Neutrophil (primary cell): ENCODE data around the gene CD300LF.

Source experiments
- H3K27ac ChIP-seq: fragments of 200-600 bp; sonication (generic); 2 replicates; pipeline ENCODE4 v1.5.1; 2016; ENCODE audit warnings: mild to moderate bottlenecking, moderate library complexity
- H3K27me3 ChIP-seq: fragments of 200-600 bp; sonication (generic); 2 replicates; pipeline ENCODE4 v1.6.0; 2016; ENCODE audit warnings: mild to moderate bottlenecking
- H3K36me3 ChIP-seq: fragments of 200-600 bp; sonication (generic); 2 replicates; pipeline ENCODE4 v1.5.1; 2017
- H3K4me1 ChIP-seq, 2 experiments: fragments of 200-600 bp in 1 of 2; sonication (generic) in 1 of 2; 1 replicate in 1 of 2; 2 replicates in 1 of 2; pipeline versions ENCODE4 v1.5.1 to v1.6.1; 2013 to 2016; ENCODE audit warnings: low read depth in 1 of 2, low read length in 1 of 2, mild to moderate bottlenecking in 1 of 2, moderate library complexity in 1 of 2; ENCODE audit not compliant: control insufficient read depth in 1 of 2, insufficient read depth in 1 of 2
- H3K4me3 ChIP-seq, 2 experiments: fragments of 200-600 bp in 1 of 2; sonication (generic) in 1 of 2; 1 replicate in 1 of 2; 2 replicates in 1 of 2; pipeline ENCODE4 v1.5.1; 2013 to 2016; ENCODE audit warnings: low read depth in 1 of 2, low read length in 1 of 2, mild to moderate bottlenecking in 1 of 2, moderate library complexity in 1 of 2
- H3K9me3 ChIP-seq: fragments of 200-600 bp; sonication (generic); 2 replicates; pipeline ENCODE4 v1.5.1; 2016
- CTCF ChIP-seq: fragments of 200-600 bp; sonication (generic); IDR thresholded peaks from 2 replicates; pipeline ENCODE4 v1.5.1; 2016; ENCODE audit warnings: antibody characterized with exemption

The CD300LF gene

DNA sequence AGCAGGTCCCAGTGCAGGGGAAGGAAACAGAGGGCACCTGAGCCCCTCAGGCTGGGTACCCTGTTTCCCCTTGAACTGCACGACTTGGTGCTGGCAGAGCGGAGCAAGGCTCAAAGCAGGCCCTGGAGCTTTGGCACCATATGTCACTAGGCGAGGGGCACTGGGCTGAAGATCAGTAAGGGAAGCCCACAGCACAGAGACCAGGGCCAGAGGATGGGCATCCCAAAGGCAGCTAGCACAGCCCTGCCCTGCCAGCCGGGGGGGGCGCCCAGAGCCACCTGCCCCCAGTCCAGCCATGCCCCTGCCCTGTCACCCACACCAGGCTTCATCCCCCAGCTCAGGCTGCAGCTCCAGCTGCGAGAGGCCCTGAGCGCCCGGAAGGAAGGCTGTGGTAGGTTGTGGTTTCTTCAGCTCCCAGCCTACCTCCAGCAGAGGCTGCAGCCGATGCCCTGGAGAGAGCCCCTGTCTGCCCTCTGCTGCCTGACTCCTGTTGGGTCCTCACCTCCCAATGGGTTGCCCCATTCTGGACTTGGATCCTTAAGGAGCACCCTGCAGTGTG, 46.6 kb upstream of the CD300LF start:
- peaks cover 80 to 88% of the 10 kb centered on the region in 2 experiments for H3K4me1 ChIP-seq
- H3K36me3 ChIP-seq: peaks cover 38% of the 10 kb centered on the region
- H3K27me3 ChIP-seq: no peaks in the 10 kb centered on the region
- H3K27ac ChIP-seq: peak overlapping the region; percentile 73
- TF ChIP-seq CTCF: no peak
- no peaks in the 10 kb centered on the region for H3K9me3 ChIP-seq
- peak overlapping the region; percentile 39 to 55 for H3K4me3 ChIP-seq

GRCh38 chr17:74758848-74759168, 46.1 kb upstream of the CD300LF start:
- peaks cover 81 to 90% of the 10 kb centered on the region in 2 experiments for H3K4me1 ChIP-seq
- peak overlapping the region; percentile 39 to 55 for H3K4me3 ChIP-seq
- peak overlapping the region; percentile 73 for H3K27ac ChIP-seq

DNA sequence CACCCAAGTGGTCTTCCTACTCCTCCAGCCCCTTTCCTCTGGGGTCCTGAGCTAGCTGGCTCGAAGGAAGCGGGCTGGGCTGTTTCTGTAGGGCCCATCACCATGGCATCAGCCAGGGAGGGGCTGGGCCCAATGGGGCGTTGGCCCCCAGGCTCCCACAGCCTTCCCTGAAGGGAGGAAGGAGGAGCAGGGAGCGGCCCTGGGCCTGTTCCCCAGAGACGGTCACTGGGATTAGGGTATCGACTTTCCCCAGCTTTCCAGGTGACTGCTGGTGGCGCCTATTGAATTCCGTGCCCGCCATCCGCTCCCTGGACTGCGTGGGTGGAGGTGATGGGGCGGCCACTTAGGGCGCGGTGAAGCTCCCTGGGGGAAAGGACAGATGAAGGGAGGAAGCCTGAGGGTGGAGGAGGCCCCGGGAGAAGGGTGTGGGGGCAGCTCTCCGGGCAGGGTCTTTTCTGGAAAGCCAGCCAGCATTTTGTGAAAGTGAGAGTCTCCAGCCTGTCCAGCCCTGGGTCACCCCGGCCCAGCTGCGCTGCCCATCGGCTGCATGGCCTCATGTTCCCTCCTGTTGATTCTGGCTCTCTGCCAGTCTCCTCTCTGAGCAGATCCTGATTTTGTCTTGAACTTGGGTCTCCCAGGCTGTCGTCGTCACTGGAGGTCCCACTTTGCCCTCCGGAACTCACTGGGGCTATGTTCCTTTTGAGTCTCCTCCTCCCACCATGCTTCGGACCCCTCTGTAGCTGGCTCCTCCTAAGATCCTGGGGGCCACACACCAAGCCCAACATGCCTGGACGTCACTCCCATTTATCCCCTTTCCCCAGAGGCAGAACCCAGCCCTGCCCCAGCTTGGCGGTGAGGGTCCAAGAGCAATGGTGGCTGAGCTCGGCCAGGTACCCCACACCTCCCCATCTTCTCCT, 45.5 kb upstream of the CD300LF start:
- Histone ChIP-seq H3K27ac (peak overlapping the region; percentile 73), H3K4me1 (peaks cover 87 to 92% of the 10 kb centered on the region in 2 experiments), H3K4me3 (peak overlapping the region; percentile 39 to 55), H3K36me3 (peaks cover 27% of the 10 kb centered on the region), H3K9me3 (no peaks in the 10 kb centered on the region), H3K27me3 (no peaks in the 10 kb centered on the region)
- TF ChIP-seq CTCF: no peak

More at GRCh38 chr17:74758848-74759168, 46.1 kb upstream of the CD300LF start:
- Histone ChIP-seq H3K36me3 (peaks cover 33% of the 10 kb centered on the region), H3K9me3 (no peaks in the 10 kb centered on the region), H3K27me3 (no peaks in the 10 kb centered on the region)
- no peak for TF ChIP-seq CTCF

DNA sequence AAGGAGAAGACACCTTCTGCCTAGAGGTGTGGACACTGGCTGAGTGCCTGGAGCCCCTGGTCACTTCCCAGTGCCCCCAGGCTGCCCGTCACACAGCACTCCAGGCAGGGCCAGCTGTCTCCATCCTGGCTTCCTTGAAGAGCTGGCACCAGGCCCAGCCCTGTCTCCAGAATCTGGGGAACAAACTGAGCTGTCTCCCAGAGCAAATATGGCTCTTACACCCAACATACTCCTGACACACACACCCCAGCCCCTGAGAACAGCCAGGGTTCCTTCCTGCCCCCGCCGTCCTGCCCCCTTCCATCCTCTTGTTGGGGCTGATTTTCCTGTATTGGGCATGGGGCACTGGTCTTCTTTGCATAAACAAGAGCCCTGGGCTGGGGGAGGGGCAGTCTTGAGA, 44.8 kb upstream of the CD300LF start:
- H3K27ac ChIP-seq: peak overlapping the region; percentile 73
- no peaks in the 10 kb centered on the region for H3K9me3 ChIP-seq
- no peak for TF ChIP-seq CTCF
- H3K36me3 ChIP-seq: peaks cover 20% of the 10 kb centered on the region
- peaks cover 89 to 92% of the 10 kb centered on the region in 2 experiments for H3K4me1 ChIP-seq
- H3K4me3 ChIP-seq: peak overlapping the region; percentile 4 to 55
- H3K27me3 ChIP-seq: no peaks in the 10 kb centered on the region

DNA sequence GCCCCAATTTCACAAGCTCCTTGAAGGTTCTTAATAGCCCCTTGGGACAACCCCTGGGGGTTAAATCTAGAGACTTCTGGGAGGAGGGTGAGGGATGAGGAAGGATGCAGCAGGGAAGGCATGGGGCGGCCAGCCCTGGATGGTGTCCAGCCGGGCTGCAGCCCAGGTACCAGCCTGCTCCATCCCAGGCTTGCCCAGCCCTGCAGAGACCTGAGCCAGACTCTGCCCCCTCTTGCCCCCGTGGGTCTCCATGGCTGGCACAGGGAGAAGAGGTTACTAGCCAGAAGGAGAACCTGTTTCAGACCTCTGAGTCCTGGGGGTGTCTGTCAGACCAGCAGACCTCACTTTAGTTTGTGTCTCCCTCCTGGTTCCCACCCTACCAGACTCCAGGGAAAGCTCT, 44.2 kb upstream of the CD300LF start:
- Histone ChIP-seq H3K27ac (peak overlapping the region; percentile 73), H3K27me3 (no peaks in the 10 kb centered on the region), H3K4me3 (peak overlapping the region in 1 of 2 experiments; percentile 55), H3K4me1 (peaks cover 91 to 94% of the 10 kb centered on the region in 2 experiments), H3K36me3 (peaks cover 15% of the 10 kb centered on the region), H3K9me3 (no peaks in the 10 kb centered on the region)
- TF ChIP-seq CTCF: no peak
